Muscle layer of colon (tissue), 2 donors: Measurements from ENCODE around the gene SOX14.

ENCODE experiments used
- H3K27ac ChIP-seq: one replicate; pipeline ENCODE4 v1.7.0; 2013; ENCODE audit warnings: low read depth, mild to moderate bottlenecking, low read length, moderate library complexity
- H3K27me3 ChIP-seq, 2 donors: one replicate each; pipeline ENCODE4 v1.7.0; 2013; ENCODE audit warnings: low read length in 2 of 2, mild to moderate bottlenecking in 2 of 2; ENCODE audit not compliant: insufficient read depth in 2 of 2, control insufficient read depth in 1 of 2
- H3K36me3 ChIP-seq: one replicate; pipeline ENCODE4 v1.7.0; 2013; ENCODE audit warnings: mild to moderate bottlenecking, low read length; ENCODE audit not compliant: insufficient read depth
- H3K4me1 ChIP-seq: one replicate; pipeline ENCODE4 v1.7.0; 2013; ENCODE audit warnings: mild to moderate bottlenecking, low read length; ENCODE audit not compliant: insufficient read depth
- H3K4me3 ChIP-seq, 2 donors: one replicate each; pipeline ENCODE4 v1.7.0; 2013; ENCODE audit warnings: low read length in 2 of 2, low read depth in 1 of 2, mild to moderate bottlenecking in 1 of 2, moderate library complexity in 1 of 2
- H3K9ac ChIP-seq: one replicate; pipeline ENCODE4 v1.7.0; 2013; ENCODE audit warnings: low read length
- H3K9me3 ChIP-seq: one replicate; pipeline ENCODE4 v1.7.0; 2013; ENCODE audit warnings: mild to moderate bottlenecking, low read length
- donor health status: abdominal sarcoma.
- donor health status: Adenocarcinoma of cecum.

Gene SOX14

GRCh38 chr3:137764001-137764433 lies at the start of gene SOX14:
Gene SOX14 (plus strand): TSS chr3:137764315. CDS start chr3:137764785, 470 bp downstream.
- Histone ChIP-seq H3K27ac (no peak within 1 kb of the TSS), H3K9me3 (no peaks in the 10 kb centered on the region), H3K4me1 (peaks cover 12% of the 10 kb centered on the region), H3K9ac (no peak within 1 kb of the TSS), H3K4me3 (peak within 1 kb of the TSS in 1 of 2 donors; percentile 27), H3K36me3 (no peaks in the 10 kb centered on the region), H3K27me3 (peaks cover 49 to 85% of the 10 kb centered on the region in 2 donors)

GRCh38 chr3:137714551-137714950 lies 49.6 kb upstream of the SOX14 start:
- H3K9ac ChIP-seq, result no peak overlapping the region
- no peak overlapping the region for H3K27ac ChIP-seq
- no peaks in the 10 kb centered on the region for H3K9me3 ChIP-seq

GRCh38 chr3:137724240-137724639 lies 39.9 kb upstream of the SOX14 start:
- Histone ChIP-seq H3K9ac (no peak overlapping the region), H3K27ac (no peak overlapping the region), H3K9me3 (no peaks in the 10 kb centered on the region), H3K4me3 (no peak overlapping the region), H3K4me1 (no peaks in the 10 kb centered on the region), H3K27me3 (no peaks in the 10 kb centered on the region), H3K36me3 (no peaks in the 10 kb centered on the region)

More at GRCh38 chr3:137714551-137714950, 49.6 kb upstream of the SOX14 start:
- Histone ChIP-seq H3K36me3 (no peaks in the 10 kb centered on the region), H3K4me1 (no peaks in the 10 kb centered on the region), H3K27me3 (no peaks in the 10 kb centered on the region), H3K4me3 (no peak overlapping the region)

- Histone ChIP-seq H3K27ac (no peak overlapping the region), H3K9ac (no peak overlapping the region), H3K4me1 (no peaks in the 10 kb centered on the region), H3K4me3 (no peak overlapping the region), H3K36me3 (no peaks in the 10 kb centered on the region), H3K27me3 (no peaks in the 10 kb centered on the region), H3K9me3 (peaks cover 3% of the 10 kb centered on the region)
These were observed 26.9 kb upstream of the SOX14 start for GRCh38 chr3:137737208-137737607.

GRCh38 chr3:137738710-137739109 lies 25.4 kb upstream of the SOX14 start:
- no peaks in the 10 kb centered on the region for H3K4me1 ChIP-seq
- no peak overlapping the region for H3K27ac ChIP-seq
- no peaks in the 10 kb centered on the region for H3K36me3 ChIP-seq
- no peak overlapping the region for H3K9ac ChIP-seq
- H3K9me3 ChIP-seq, result peaks cover 3% of the 10 kb centered on the region
- no peak overlapping the region for H3K4me3 ChIP-seq
- H3K27me3 ChIP-seq, result no peaks in the 10 kb centered on the region

GRCh38 chr3:137743608-137744007 lies 20.5 kb upstream of the SOX14 start:
- no peaks in the 10 kb centered on the region for H3K27me3 ChIP-seq
- H3K9ac ChIP-seq, result no peak overlapping the region
- no peaks in the 10 kb centered on the region for H3K36me3 ChIP-seq
- no peak overlapping the region for H3K27ac ChIP-seq
- no peak overlapping the region for H3K4me3 ChIP-seq
- no peaks in the 10 kb centered on the region for H3K4me1 ChIP-seq
- no peaks in the 10 kb centered on the region for H3K9me3 ChIP-seq

- H3K27me3 ChIP-seq, result no peaks in the 10 kb centered on the region
- no peaks in the 10 kb centered on the region for H3K4me1 ChIP-seq
- H3K9me3 ChIP-seq, result no peaks in the 10 kb centered on the region
- no peak overlapping the region for H3K4me3 ChIP-seq
- H3K9ac ChIP-seq, result no peak overlapping the region
- H3K27ac ChIP-seq, result no peak overlapping the region
- H3K36me3 ChIP-seq, result no peaks in the 10 kb centered on the region
These were observed 17.3 kb upstream of the SOX14 start for GRCh38 chr3:137746808-137747207.

GRCh38 chr3:137759505-137759904 lies 4.6 kb upstream of the SOX14 start:
- Histone ChIP-seq H3K4me3 (no peak overlapping the region), H3K36me3 (no peaks in the 10 kb centered on the region), H3K9me3 (no peaks in the 10 kb centered on the region), H3K27me3 (peaks cover 22 to 43% of the 10 kb centered on the region in 2 donors), H3K4me1 (no peaks in the 10 kb centered on the region), H3K27ac (no peak overlapping the region), H3K9ac (no peak overlapping the region)

- no peaks in the 10 kb centered on the region for H3K9me3 ChIP-seq
- no peaks in the 10 kb centered on the region for H3K4me1 ChIP-seq
- no peaks in the 10 kb centered on the region for H3K36me3 ChIP-seq
- peaks cover 24 to 53% of the 10 kb centered on the region in 2 donors for H3K27me3 ChIP-seq
- H3K27ac ChIP-seq, result no peak overlapping the region
- H3K4me3 ChIP-seq, result no peak overlapping the region
- no peak overlapping the region for H3K9ac ChIP-seq
These were observed 3.6 kb upstream of the SOX14 start for GRCh38 chr3:137760341-137761098.

GRCh38 chr3:137761099-137761562 lies 3.0 kb upstream of the SOX14 start:
- peaks cover 29 to 56% of the 10 kb centered on the region in 2 donors for H3K27me3 ChIP-seq
- H3K36me3 ChIP-seq, result no peaks in the 10 kb centered on the region
- H3K4me3 ChIP-seq, result no peak overlapping the region
- H3K9ac ChIP-seq, result no peak overlapping the region
- H3K9me3 ChIP-seq, result no peaks in the 10 kb centered on the region
- H3K27ac ChIP-seq, result no peak overlapping the region
- no peaks in the 10 kb centered on the region for H3K4me1 ChIP-seq

- Histone ChIP-seq H3K36me3 (no peaks in the 10 kb centered on the region), H3K9me3 (no peaks in the 10 kb centered on the region), H3K9ac (no peak overlapping the region), H3K27ac (no peak overlapping the region), H3K27me3 (peaks cover 33 to 63% of the 10 kb centered on the region in 2 donors), H3K4me3 (no peak overlapping the region), H3K4me1 (no peaks in the 10 kb centered on the region)
These were observed 2.3 kb upstream of the SOX14 start for GRCh38 chr3:137761563-137762503.
